Measurements from ENCODE around the gene PSAT1.

DNA sequence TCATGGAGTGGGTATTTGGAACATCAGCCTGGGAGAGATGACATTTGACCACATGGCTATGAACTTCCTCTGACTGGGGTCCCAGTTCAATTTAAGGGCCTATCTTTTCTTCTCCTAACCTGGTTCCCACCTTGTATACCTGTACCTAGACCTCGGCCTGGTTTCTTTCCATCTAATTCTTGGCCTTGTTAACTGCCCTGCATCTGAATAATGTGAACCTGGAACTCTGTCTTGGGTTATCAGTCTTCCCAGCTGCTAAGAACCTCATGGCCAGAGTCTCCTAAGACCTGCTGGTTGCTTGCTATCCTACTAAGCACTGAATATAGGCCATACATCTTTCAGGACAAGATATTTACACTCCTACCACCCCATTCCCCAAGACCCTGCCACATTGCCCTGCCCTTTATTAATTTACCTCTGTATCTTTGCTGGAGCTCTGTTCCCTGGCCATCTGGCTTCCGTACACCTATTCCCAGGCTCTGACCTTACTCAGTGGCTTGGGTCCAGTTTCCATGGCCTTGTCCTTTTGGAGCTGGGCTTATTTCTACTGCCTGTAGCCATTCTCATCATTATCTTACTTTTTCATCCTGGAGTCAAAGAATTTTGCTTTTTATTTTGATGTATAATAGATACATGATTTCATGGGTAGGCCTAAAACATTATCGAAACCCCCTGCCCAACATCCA lies 6.6 kb downstream of the PSAT1 start:
- TF ChIP-seq, protein P1, sequence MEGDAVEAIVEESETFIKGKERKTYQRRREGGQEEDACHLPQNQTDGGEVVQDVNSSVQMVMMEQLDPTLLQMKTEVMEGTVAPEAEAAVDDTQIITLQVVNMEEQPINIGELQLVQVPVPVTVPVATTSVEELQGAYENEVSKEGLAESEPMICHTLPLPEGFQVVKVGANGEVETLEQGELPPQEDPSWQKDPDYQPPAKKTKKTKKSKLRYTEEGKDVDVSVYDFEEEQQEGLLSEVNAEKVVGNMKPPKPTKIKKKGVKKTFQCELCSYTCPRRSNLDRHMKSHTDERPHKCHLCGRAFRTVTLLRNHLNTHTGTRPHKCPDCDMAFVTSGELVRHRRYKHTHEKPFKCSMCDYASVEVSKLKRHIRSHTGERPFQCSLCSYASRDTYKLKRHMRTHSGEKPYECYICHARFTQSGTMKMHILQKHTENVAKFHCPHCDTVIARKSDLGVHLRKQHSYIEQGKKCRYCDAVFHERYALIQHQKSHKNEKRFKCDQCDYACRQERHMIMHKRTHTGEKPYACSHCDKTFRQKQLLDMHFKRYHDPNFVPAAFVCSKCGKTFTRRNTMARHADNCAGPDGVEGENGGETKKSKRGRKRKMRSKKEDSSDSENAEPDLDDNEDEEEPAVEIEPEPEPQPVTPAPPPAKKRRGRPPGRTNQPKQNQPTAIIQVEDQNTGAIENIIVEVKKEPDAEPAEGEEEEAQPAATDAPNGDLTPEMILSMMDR (conservative IDR thresholded peaks at IDR 0.05; ENCODE audit: low read length), result no peak
- no peak for TF ChIP-seq EZH2phosphoT487 (IDR thresholded peaks at IDR 0.05; ENCODE audit: borderline replicate concordance)
